ENCODE measurements around the gene CXXC4.

Gene CXXC4

DNA sequence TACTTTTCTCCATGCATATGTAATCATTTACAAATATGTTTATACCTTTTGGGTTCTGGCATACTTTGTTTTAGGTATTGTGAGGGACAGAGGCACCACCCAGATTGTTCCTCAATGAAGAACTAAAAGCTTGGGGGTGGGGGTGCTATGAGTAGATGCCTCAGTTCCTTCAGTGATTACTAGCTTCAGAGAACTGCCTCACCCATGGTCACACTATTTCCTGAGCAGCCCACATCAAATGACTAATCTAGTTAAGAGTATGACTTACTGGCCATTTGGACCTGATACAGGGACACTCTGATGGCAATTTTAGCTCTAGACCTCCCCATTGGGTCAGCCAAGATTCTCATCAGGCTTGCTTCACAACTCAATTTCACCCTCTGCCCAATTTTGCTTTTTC is 22.2 kb upstream of the CXXC4 start:
- no peaks in the 10 kb centered on the region for H4K20me1 ChIP-seq (ENCODE audit: insufficient read depth, low read length)
- no peaks in the 10 kb centered on the region for H3K9me3 ChIP-seq (ENCODE audit: insufficient read depth, low read length)
- H3K27me3 ChIP-seq (ENCODE audit: low read depth, low read length), result no peaks in the 10 kb centered on the region
- H3K79me2 ChIP-seq (ENCODE audit: low read length), result no peaks in the 10 kb centered on the region
- no peak overlapping the region for H3K4me3 ChIP-seq (ENCODE audit: low read length)
- no peak for TF ChIP-seq EZH2phosphoT487 (IDR thresholded peaks at IDR 0.05; ENCODE audit: low read depth)
- TF ChIP-seq, protein P1, sequence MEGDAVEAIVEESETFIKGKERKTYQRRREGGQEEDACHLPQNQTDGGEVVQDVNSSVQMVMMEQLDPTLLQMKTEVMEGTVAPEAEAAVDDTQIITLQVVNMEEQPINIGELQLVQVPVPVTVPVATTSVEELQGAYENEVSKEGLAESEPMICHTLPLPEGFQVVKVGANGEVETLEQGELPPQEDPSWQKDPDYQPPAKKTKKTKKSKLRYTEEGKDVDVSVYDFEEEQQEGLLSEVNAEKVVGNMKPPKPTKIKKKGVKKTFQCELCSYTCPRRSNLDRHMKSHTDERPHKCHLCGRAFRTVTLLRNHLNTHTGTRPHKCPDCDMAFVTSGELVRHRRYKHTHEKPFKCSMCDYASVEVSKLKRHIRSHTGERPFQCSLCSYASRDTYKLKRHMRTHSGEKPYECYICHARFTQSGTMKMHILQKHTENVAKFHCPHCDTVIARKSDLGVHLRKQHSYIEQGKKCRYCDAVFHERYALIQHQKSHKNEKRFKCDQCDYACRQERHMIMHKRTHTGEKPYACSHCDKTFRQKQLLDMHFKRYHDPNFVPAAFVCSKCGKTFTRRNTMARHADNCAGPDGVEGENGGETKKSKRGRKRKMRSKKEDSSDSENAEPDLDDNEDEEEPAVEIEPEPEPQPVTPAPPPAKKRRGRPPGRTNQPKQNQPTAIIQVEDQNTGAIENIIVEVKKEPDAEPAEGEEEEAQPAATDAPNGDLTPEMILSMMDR (IDR thresholded peaks at IDR 0.05; ENCODE audit: low read depth, low read length), result no peak
- no peak overlapping the region for H3K27ac ChIP-seq (ENCODE audit: low read length)
- no peak overlapping the region for H2AFZ ChIP-seq (ENCODE audit: low read depth, low read length)
- no peaks in the 10 kb centered on the region for H3K36me3 ChIP-seq (replicated peaks; ENCODE audit: low read depth, low read length)
- no peak overlapping the region for H3K4me2 ChIP-seq (ENCODE audit: low read length)
- no peak overlapping the region for H3K9ac ChIP-seq (ENCODE audit: low read length)
- H3K4me1 ChIP-seq (ENCODE audit: low read length), result peaks cover 5% of the 10 kb centered on the region; the same call in 1 of the 2 replicates

DNA sequence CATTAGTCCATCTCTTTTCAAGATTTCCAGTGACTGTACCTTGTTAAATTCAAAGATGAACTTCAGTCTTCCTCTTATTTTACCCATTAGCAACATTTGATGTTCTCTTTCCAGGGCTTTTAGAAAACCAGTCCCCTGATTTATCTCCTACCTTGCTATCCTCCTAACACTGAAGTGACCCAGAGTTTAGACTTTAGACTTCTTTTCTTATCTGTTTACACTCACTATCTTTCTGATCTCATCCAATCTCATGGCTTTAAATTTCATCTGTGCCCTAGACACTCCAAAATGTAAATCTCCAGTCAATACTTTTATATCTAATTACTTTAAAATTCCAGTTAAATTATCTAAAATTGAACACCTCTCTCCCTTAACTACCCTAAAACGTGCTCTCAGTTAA is 13.5 kb upstream of the CXXC4 start:
- no peak overlapping the region for H3K9ac ChIP-seq (ENCODE audit: low read length)
- no peaks in the 10 kb centered on the region for H3K36me3 ChIP-seq (replicated peaks; ENCODE audit: low read depth, low read length)
- H3K27me3 ChIP-seq (ENCODE audit: low read depth, low read length), result no peaks in the 10 kb centered on the region
- no peak overlapping the region for H3K4me2 ChIP-seq (ENCODE audit: low read length)
- peaks cover 10% of the 10 kb centered on the region for H3K4me1 ChIP-seq (ENCODE audit: low read length)
- no peak overlapping the region for H2AFZ ChIP-seq (ENCODE audit: low read depth, low read length)
- H3K4me3 ChIP-seq (ENCODE audit: low read length), result no peak overlapping the region
- H3K27ac ChIP-seq (ENCODE audit: low read length), result no peak overlapping the region
- H3K9me3 ChIP-seq (ENCODE audit: insufficient read depth, low read length), result no peaks in the 10 kb centered on the region
- no peaks in the 10 kb centered on the region for H4K20me1 ChIP-seq (ENCODE audit: insufficient read depth, low read length)
- H3K79me2 ChIP-seq (ENCODE audit: low read length), result no peaks in the 10 kb centered on the region
- TF ChIP-seq EZH2phosphoT487 (IDR thresholded peaks at IDR 0.05; ENCODE audit: low read depth), result no peak
- TF ChIP-seq, protein P1 (IDR thresholded peaks at IDR 0.05; ENCODE audit: low read depth, low read length), result no peak

DNA sequence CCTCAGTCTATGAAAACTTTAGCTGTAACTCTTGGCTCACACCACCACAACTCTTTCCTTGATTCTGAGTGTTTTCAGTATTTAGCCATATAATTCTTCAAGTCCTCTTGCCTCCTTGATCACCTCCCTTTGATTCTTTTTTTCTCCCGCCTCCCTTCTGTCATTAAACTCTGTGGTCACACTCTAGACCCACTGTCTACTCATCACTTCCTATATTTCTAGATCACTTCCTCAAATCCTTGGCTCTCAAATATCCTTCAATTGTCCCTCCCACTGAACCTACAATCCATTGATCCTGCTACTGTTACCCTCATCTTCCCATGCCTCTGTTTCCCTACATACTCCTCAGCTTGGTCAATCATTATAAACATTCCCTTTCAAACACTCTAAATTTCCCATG is 12.4 kb upstream of the CXXC4 start:
- Histone ChIP-seq H3K27ac (ENCODE audit: low read length) (no peak overlapping the region), H3K4me1 (ENCODE audit: low read length) (peaks cover 10% of the 10 kb centered on the region), H3K4me2 (ENCODE audit: low read length) (peak overlapping the region; percentile 13; the same call in 1 of the 2 replicates), H3K4me3 (ENCODE audit: low read length) (no peak overlapping the region), H3K79me2 (ENCODE audit: low read length) (no peaks in the 10 kb centered on the region), H3K9ac (ENCODE audit: low read length) (no peak overlapping the region), H3K36me3 (replicated peaks; ENCODE audit: low read depth, low read length) (no peaks in the 10 kb centered on the region), H4K20me1 (ENCODE audit: insufficient read depth, low read length) (no peaks in the 10 kb centered on the region), H3K9me3 (ENCODE audit: insufficient read depth, low read length) (no peaks in the 10 kb centered on the region), H2AFZ (ENCODE audit: low read depth, low read length) (no peak overlapping the region), H3K27me3 (ENCODE audit: low read depth, low read length) (no peaks in the 10 kb centered on the region)
- TF ChIP-seq, protein P1 (IDR thresholded peaks at IDR 0.05; ENCODE audit: low read depth, low read length), result no peak
- TF ChIP-seq EZH2phosphoT487 (IDR thresholded peaks at IDR 0.05; ENCODE audit: low read depth), result no peak

DNA sequence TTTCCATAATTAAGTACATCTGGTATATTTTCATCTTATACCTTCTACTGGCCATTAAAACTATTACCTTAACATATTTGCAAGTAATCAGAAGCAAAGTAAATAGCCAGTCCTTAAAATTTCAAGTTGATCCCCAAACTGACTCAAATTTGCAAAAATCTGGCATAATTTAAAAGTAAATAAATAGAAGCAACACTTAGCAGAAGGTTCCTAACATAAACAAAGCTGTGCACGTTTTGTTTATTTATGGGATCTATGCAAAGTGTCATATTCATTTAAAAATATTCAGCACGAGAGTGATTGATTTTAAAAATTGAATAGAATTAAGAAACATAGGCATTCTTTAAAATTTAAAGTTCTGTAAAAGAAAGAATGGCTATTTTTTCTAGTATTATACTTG is 9.8 kb upstream of the CXXC4 start:
- H3K4me2 ChIP-seq (ENCODE audit: low read length), result no peak overlapping the region
- no peaks in the 10 kb centered on the region for H3K9me3 ChIP-seq (ENCODE audit: insufficient read depth, low read length)
- no peak overlapping the region for H3K27ac ChIP-seq (ENCODE audit: low read length)
- H3K27me3 ChIP-seq (ENCODE audit: low read depth, low read length), result no peaks in the 10 kb centered on the region
- no peak overlapping the region for H3K9ac ChIP-seq (ENCODE audit: low read length)
- H2AFZ ChIP-seq (ENCODE audit: low read depth, low read length), result no peak overlapping the region
- H4K20me1 ChIP-seq (ENCODE audit: insufficient read depth, low read length), result no peaks in the 10 kb centered on the region
- no peak overlapping the region for H3K4me3 ChIP-seq (ENCODE audit: low read length)
- no peaks in the 10 kb centered on the region for H3K36me3 ChIP-seq (replicated peaks; ENCODE audit: low read depth, low read length)
- H3K4me1 ChIP-seq (ENCODE audit: low read length), result peaks cover 10% of the 10 kb centered on the region
- no peaks in the 10 kb centered on the region for H3K79me2 ChIP-seq (ENCODE audit: low read length)
- no peak for TF ChIP-seq EZH2phosphoT487 (IDR thresholded peaks at IDR 0.05; ENCODE audit: low read depth)
- TF ChIP-seq, protein P1 (IDR thresholded peaks at IDR 0.05; ENCODE audit: low read depth, low read length), result no peak
